Breast epithelium (tissue), 4 donors: ENCODE results near the gene BORCS8. TPM values are rescaled to one million over a fixed set of nuclear protein-coding genes. Genes with fewer than 3 reads are reported as not detected.
A peak's percentile ranks its signal among the peaks of the same experiment; 100 is the strongest.

Experiments
- DNase-seq, 2 donors: peaks; one replicate each; pipeline ENCODE4 v3.0.0-alpha.2; 2019; ENCODE audit warnings: low spot score in 2 of 2
- H3K27ac ChIP-seq, 2 donors: fragments of 200-600 bp; sonication (generic) in 1 of 2; one replicate each; pipeline ENCODE4 v1.5.1; 2016 to 2019; ENCODE audit warnings: mild to moderate bottlenecking in 1 of 2
- H3K27me3 ChIP-seq, 2 donors: fragments of 200-600 bp; sonication (generic) in 1 of 2; one replicate each; pipeline versions ENCODE4 v1.5.1 to v1.6.0; 2017 to 2019; ENCODE audit warnings: control low read depth in 1 of 2, mild to moderate bottlenecking in 1 of 2
- H3K36me3 ChIP-seq: fragments of 200-600 bp; one replicate; pipeline ENCODE4 v1.5.1; 2019
- H3K4me1 ChIP-seq, 2 donors: fragments of 200-600 bp; sonication (generic); one replicate each; pipeline ENCODE4 v1.5.1; 2016 to 2019; ENCODE audit warnings: control low read depth in 1 of 2
- H3K4me3 ChIP-seq, 3 donors: fragments of 200-600 bp; sonication (generic); 1 replicate in 2 of 3; 2 replicates in 1 of 3; pipeline ENCODE4 v1.5.1; 2016 to 2019; ENCODE audit warnings: mild to moderate bottlenecking in 3 of 3, moderate library complexity in 2 of 3
- H3K9me3 ChIP-seq, 2 donors: fragments of 200-600 bp; sonication (generic) in 1 of 2; one replicate each; pipeline ENCODE4 v1.5.1; 2016 to 2019; ENCODE audit warnings: control low read depth in 1 of 2
- CTCF ChIP-seq, 3 donors: fragments of 450-650 bp; IDR thresholded peaks; one replicate each; pipeline ENCODE4 v1.5.1; 2016 to 2017; ENCODE audit warnings: antibody characterized with exemption in 3 of 3, mild to moderate bottlenecking in 3 of 3, moderate library complexity in 3 of 3
- POLR2A ChIP-seq: fragments of 450-650 bp; IDR thresholded peaks from one replicate; pipeline ENCODE4 v1.6.1; 2016; ENCODE audit warnings: antibody characterized with exemption, mild to moderate bottlenecking, moderate library complexity
- POLR2AphosphoS5 ChIP-seq, 3 donors: sonication (generic); formaldehyde crosslinking; IDR thresholded peaks; one replicate each; pipeline ENCODE4 v1.6.1; 2017; ENCODE audit warnings: antibody characterized with exemption in 3 of 3
- intact Hi-C: fragments of 100-400 bp; cut with DNase I; formaldehyde crosslinking; loops from one replicate; pipeline ENCODE4 v1.15.1; 2023; ENCODE audit warnings: low total_unique reads
- total RNA-seq, 3 donors: library from RNA; depleted of rRNA; stranded (reverse); fragments of >200 nt; gene quantifications; one replicate each; pipeline ENCODE4 v1.1.0, GENCODE V29; 2016

The BORCS8 gene
- total RNA-seq, 3 donors from 2014 or later = 15.2 to 18.0 (median 16.7) TPM

GRCh38 chr19:19170873-19171672, 20.9 kb downstream of the BORCS8 start:
- Histone ChIP-seq H3K27ac (no peak overlapping the region), H3K4me3 (no peak overlapping the region), H3K36me3 (no peaks in the 10 kb centered on the region), H3K4me1 (no peaks in the 10 kb centered on the region), H3K9me3 (no peaks in the 10 kb centered on the region), H3K27me3 (no peaks in the 10 kb centered on the region)
- no peak for TF ChIP-seq CTCF (IDR thresholded peaks at IDR 0.05)
- TF ChIP-seq POLR2AphosphoS5 (IDR thresholded peaks at IDR 0.05) = no peak
- TF ChIP-seq POLR2A = no peak
- no peak for DNase-seq
- intact Hi-C loops = no loop called here

- intact Hi-C loops = no loop called here
These were observed 21.7 kb downstream of the BORCS8 start, which contains the start of gene MEF2B for GRCh38 chr19:19170053-19170872. MEF2B (minus strand) TSS chr19:19170263; CDS start chr19:19150735, 19,528 bp downstream.

GRCh38 chr19:19169236-19170052, 22.5 kb downstream of the BORCS8 start:
- H3K4me3 ChIP-seq = peak overlapping the region in 2 of 3 donors; percentile 11 to 62
- TF ChIP-seq POLR2AphosphoS5 (IDR thresholded peaks at IDR 0.05) (no peak), CTCF (IDR thresholded peaks at IDR 0.05) (no peak), POLR2A (no peak)
- no peaks in the 10 kb centered on the region for H3K4me1 ChIP-seq
- intact Hi-C loops = no loop called here
- no peaks in the 10 kb centered on the region for H3K36me3 ChIP-seq
- H3K27me3 ChIP-seq = no peaks in the 10 kb centered on the region
- no peak for DNase-seq
- no peak overlapping the region for H3K27ac ChIP-seq
- H3K9me3 ChIP-seq = no peaks in the 10 kb centered on the region

More at GRCh38 chr19:19170053-19170872, 21.7 kb downstream of the BORCS8 start, which contains the start of gene MEF2B:
- H3K27ac ChIP-seq = no peak within 1 kb of the TSS
- H3K36me3 ChIP-seq = no peaks in the 10 kb centered on the region
- peak within 1 kb of the TSS in 2 of 3 donors; percentile 11 to 62 for H3K4me3 ChIP-seq
- DNase-seq = peak; percentile 35 to 78
- no peaks in the 10 kb centered on the region for H3K9me3 ChIP-seq
- TF ChIP-seq POLR2A (no peak), CTCF (IDR thresholded peaks at IDR 0.05) (no peak), POLR2AphosphoS5 (IDR thresholded peaks at IDR 0.05) (no peak)
- no peaks in the 10 kb centered on the region for H3K27me3 ChIP-seq
- no peaks in the 10 kb centered on the region for H3K4me1 ChIP-seq

GRCh38 chr19:19167612-19168011, 24.3 kb downstream of the BORCS8 start:
- intact Hi-C loops = no loop called here
- H3K36me3 ChIP-seq = no peaks in the 10 kb centered on the region
- no peak overlapping the region for H3K4me3 ChIP-seq
- H3K9me3 ChIP-seq = no peaks in the 10 kb centered on the region
- TF ChIP-seq POLR2AphosphoS5 (IDR thresholded peaks at IDR 0.05) (no peak), POLR2A (no peak), CTCF (IDR thresholded peaks at IDR 0.05) (no peak)
- no peaks in the 10 kb centered on the region for H3K4me1 ChIP-seq
- H3K27ac ChIP-seq = no peak overlapping the region
- no peaks in the 10 kb centered on the region for H3K27me3 ChIP-seq
- DNase-seq = no peak
